SK-N-MC (cell line): ENCODE data around the gene FBXW7.

ENCODE experiments used
- EZH2 ChIP-seq: fragments of 200-600 bp; sonication (generic); IDR thresholded peaks from one replicate; pipeline ENCODE4 v1.6.1; 2017; ENCODE audit warnings: antibody characterized with exemption
- FOXP2 ChIP-seq: optimal IDR thresholded peaks from 2 replicates; pipeline ENCODE3; 2011; ENCODE audit warnings: mild to moderate bottlenecking, moderate library complexity; ENCODE audit not compliant: insufficient read depth; ENCODE audit errors: extremely low read length, control extremely low read depth
- POLR2AphosphoS5 ChIP-seq: IDR thresholded peaks from 2 replicates; pipeline ENCODE4 v1.6.1; 2012; ENCODE audit warnings: mild to moderate bottlenecking, low read depth, low read length, borderline replicate concordance

GRCh38 chr4:152575533-152575932, 39.6 kb upstream of the FBXW7 start:
- TF ChIP-seq EZH2 (no peak), POLR2AphosphoS5 (no peak), FOXP2 (no peak)
